Panc1 (cell line): ENCODE data around the gene ATXN1. TPM values are rescaled to one million over a fixed set of nuclear protein-coding genes. Genes with fewer than 3 reads are reported as not detected.
"Not testable (repeated sequence)": the region's sequence is repeated elsewhere in the genome, so short reads cannot be mapped to it uniquely, and the experiment has no call there.

ENCODE experiments used
- ATAC-seq: fragments of 200-7000 bp; cut with Tn5 transposase; 2 replicates; pipeline ENCODE4 v1.9.1; 2020; ENCODE audit warnings: mild to moderate bottlenecking, moderate library complexity
- BruUV-seq: library from RNA; stranded (reverse); fragments of 400-500 nt; replicated peaks from 2 replicates; lab custom pipeline; 2021; lab: Mats Ljungman, UMichigan
- CTCF ChIA-PET: fragments of 300-600 bp; sonication (Branson Sonifier 250); formaldehyde crosslinking; loops from one replicate; lab custom pipeline; 2022; ENCODE audit warnings: antibody characterized with exemption; lab: Charles Lee
- POLR2A ChIA-PET: fragments of 300-600 bp; sonication (Branson Sonifier 250); formaldehyde crosslinking; loops from one replicate; lab custom pipeline; 2022; ENCODE audit warnings: antibody characterized with exemption; lab: Charles Lee
- DNase-seq: peaks from one replicate; pipeline ENCODE4 v3.0.0-alpha.2; 2010; ENCODE audit warnings: low read depth, low spot score
- H3K27ac ChIP-seq: 2 replicates; pipeline ENCODE4 v1.5.1; 2011; ENCODE audit warnings: mild to moderate bottlenecking, low read length, inconsistent platforms
- H3K27me3 ChIP-seq: fragments of 200-500 bp; sonication (Bioruptor generic); 2 replicates; pipeline ENCODE4 v1.6.0; 2014; ENCODE audit warnings: low read length, inconsistent platforms; ENCODE audit not compliant: control insufficient read depth, insufficient read depth
- H3K36me3 ChIP-seq: fragments of 200-500 bp; sonication (Bioruptor generic); 2 replicates; pipeline ENCODE4 v1.5.1; 2014; ENCODE audit warnings: inconsistent platforms, mild to moderate bottlenecking, low read length, moderate library complexity; ENCODE audit not compliant: control insufficient read depth, insufficient read depth
- H3K4me1 ChIP-seq: 2 replicates; pipeline ENCODE4 v1.5.1; 2011; ENCODE audit warnings: inconsistent platforms, mild to moderate bottlenecking, low read length, moderate library complexity; ENCODE audit not compliant: control insufficient read depth, insufficient read depth
- H3K4me3 ChIP-seq, 2 experiments: 2 replicates each; pipeline ENCODE4 v1.5.1; 2011 to 2012; ENCODE audit warnings: low read depth in 2 of 2, low read length in 2 of 2, mild to moderate bottlenecking in 2 of 2, inconsistent platforms in 1 of 2, moderate library complexity in 1 of 2
- H3K9me3 ChIP-seq: fragments of 200-500 bp; sonication (Bioruptor generic); 2 replicates; pipeline ENCODE4 v1.5.1; 2014; ENCODE audit warnings: low read depth, mild to moderate bottlenecking, inconsistent platforms, low read length, moderate library complexity; ENCODE audit not compliant: control insufficient read depth, insufficient read depth
- POLR2AphosphoS5 ChIP-seq: IDR thresholded peaks from 2 replicates; pipeline ENCODE4 v1.6.1; 2012; ENCODE audit warnings: mild to moderate bottlenecking, low read depth, low read length, moderate library complexity
- SIN3A ChIP-seq: IDR thresholded peaks from 2 replicates; pipeline ENCODE4 v1.6.1; 2012; ENCODE audit warnings: low read depth, mild to moderate bottlenecking, low read length, moderate library complexity, borderline replicate concordance; ENCODE audit not compliant: insufficient read depth
- TCF7L2 ChIP-seq: IDR thresholded peaks from 2 replicates; pipeline ENCODE4 v1.6.1; 2011; ENCODE audit warnings: mild to moderate bottlenecking, low read depth, low read length, inconsistent platforms
- in situ Hi-C: cut with HindIII; loops from 2 replicates; pipeline ENCODE4 v1.10.0; 2016; ENCODE audit warnings: low sequenced_read_pairs, low pct_unique_long_range_greater_than_20kb
- intact Hi-C: fragments of 100-400 bp; cut with micrococcal nuclease; formaldehyde crosslinking; loops from one replicate; pipeline ENCODE4 v1.10.0; 2022; ENCODE audit not compliant: unreplicated experiment
- total RNA-seq: library from RNA; stranded (reverse); gene quantifications from one replicate; pipeline ENCODE4 v1.2.1, GENCODE V29; 2021; ENCODE audit not compliant: unreplicated experiment
- TF ChIP-seq, protein P1 (sequence below): fragments of 450-650 bp; IDR thresholded peaks from 2 replicates; pipeline ENCODE4 v1.5.1; 2017; ENCODE audit warnings: mild to moderate bottlenecking
- TF ChIP-seq, protein P2 (sequence below), 2 experiments: IDR thresholded peaks; 2 replicates each; pipeline ENCODE4 v1.6.1; 2011 to 2012; ENCODE audit warnings: low read depth in 2 of 2, control low read depth in 1 of 2, low read length in 1 of 2, mild to moderate bottlenecking in 1 of 2, moderate library complexity in 1 of 2; ENCODE audit not compliant: insufficient read depth in 1 of 2

Gene ATXN1
- total RNA-seq, 1 experiment from 2014 or later: 67.1 TPM

DNA sequence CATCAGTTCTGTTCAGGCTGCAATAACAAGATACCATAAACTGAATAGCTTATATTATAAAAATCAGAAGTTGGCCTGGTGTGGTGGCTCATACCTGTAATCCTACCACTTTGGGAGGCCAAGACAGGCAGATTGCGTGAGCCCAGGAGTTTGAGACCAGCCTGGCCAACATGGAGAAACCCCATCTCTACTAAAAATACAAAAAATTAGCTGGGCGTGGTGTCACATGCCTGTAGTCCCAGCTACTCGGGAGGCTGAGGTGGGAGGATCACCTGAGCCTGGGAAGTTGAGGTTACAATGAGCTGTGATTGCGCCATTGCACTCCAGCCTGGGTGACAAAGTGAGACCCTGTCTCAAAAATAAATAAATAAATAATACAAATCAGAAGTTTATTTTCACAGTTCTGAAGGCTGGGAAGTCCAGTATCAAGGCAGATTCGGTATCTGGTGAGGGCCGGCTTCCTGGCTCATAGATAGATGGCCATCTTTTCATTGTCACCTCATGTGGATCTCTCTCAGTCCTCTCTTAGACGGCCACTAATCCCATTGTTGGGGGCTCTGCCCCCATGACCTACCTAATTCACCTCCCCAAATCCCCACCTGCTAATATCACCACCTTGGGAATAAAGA lies 491.7 kb downstream of the ATXN1 start:
- BruUV-seq, H3K36me3 ChIP-seq, H3K9me3 ChIP-seq, H3K4me3 ChIP-seq, ATAC-seq, H3K27me3 ChIP-seq, POLR2A ChIA-PET, in situ Hi-C loops, DNase-seq, H3K4me1 ChIP-seq, H3K27ac ChIP-seq, intact Hi-C loops: not testable (repeated sequence)
- CTCF ChIA-PET: interaction anchor here (0.6 kb wide), 1 partner anchor 17 kb away, joined by 3 read pairs; no protein-coding TSS in a partner anchor

DNA sequence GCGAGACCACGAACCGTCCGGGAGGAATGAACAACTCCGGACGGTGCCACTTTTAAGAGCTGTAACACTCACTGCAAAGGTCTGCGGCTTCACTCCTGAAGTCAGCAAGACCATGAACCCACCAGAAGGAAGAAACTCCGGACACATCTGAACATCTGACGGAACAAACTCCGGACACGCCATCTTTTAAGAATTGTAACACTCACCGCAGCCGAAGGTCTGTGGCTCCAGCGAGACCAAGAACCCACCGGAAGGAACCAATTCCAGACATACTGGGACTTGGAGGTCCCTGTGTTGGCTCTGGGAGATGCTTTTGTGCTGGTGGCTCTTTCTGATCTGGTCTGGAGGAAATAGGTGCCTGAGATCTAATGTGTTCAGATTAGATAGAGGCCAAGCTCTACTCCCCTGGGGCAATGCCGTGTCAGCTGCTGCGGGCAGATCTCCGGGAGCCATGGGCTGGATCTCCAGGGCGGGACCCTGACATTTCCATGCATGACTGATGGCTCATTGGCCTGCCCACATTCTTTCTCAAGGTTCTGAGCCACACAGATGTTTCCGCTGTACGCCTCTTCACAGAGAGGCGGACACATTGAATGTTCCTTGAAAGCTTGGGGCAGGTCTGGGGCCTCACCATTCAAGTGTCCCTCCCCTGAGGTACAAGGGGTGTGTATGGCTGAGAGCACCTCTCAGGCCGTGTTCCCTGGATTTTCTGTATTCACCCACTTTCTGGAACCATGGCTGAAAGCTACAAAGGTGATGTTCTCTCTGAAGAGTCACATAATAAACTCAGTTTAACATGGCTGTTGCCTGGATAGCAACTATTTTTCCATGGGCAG lies 493.6 kb downstream of the ATXN1 start:
- H3K27me3 ChIP-seq: no peaks in the 10 kb centered on the region
- ATAC-seq (no peak), DNase-seq (no peak)
- in situ Hi-C loops: no loop called here
- H3K9me3 ChIP-seq: no peaks in the 10 kb centered on the region
- no TSS peak for BruUV-seq
- POLR2A ChIA-PET: no interaction called here
- CTCF ChIA-PET: no interaction called here
- TF ChIP-seq, protein P1, sequence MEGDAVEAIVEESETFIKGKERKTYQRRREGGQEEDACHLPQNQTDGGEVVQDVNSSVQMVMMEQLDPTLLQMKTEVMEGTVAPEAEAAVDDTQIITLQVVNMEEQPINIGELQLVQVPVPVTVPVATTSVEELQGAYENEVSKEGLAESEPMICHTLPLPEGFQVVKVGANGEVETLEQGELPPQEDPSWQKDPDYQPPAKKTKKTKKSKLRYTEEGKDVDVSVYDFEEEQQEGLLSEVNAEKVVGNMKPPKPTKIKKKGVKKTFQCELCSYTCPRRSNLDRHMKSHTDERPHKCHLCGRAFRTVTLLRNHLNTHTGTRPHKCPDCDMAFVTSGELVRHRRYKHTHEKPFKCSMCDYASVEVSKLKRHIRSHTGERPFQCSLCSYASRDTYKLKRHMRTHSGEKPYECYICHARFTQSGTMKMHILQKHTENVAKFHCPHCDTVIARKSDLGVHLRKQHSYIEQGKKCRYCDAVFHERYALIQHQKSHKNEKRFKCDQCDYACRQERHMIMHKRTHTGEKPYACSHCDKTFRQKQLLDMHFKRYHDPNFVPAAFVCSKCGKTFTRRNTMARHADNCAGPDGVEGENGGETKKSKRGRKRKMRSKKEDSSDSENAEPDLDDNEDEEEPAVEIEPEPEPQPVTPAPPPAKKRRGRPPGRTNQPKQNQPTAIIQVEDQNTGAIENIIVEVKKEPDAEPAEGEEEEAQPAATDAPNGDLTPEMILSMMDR: no peak
- TF ChIP-seq SIN3A (no peak), POLR2AphosphoS5 (no peak), TCF7L2 (no peak)
- TF ChIP-seq, protein P2, sequence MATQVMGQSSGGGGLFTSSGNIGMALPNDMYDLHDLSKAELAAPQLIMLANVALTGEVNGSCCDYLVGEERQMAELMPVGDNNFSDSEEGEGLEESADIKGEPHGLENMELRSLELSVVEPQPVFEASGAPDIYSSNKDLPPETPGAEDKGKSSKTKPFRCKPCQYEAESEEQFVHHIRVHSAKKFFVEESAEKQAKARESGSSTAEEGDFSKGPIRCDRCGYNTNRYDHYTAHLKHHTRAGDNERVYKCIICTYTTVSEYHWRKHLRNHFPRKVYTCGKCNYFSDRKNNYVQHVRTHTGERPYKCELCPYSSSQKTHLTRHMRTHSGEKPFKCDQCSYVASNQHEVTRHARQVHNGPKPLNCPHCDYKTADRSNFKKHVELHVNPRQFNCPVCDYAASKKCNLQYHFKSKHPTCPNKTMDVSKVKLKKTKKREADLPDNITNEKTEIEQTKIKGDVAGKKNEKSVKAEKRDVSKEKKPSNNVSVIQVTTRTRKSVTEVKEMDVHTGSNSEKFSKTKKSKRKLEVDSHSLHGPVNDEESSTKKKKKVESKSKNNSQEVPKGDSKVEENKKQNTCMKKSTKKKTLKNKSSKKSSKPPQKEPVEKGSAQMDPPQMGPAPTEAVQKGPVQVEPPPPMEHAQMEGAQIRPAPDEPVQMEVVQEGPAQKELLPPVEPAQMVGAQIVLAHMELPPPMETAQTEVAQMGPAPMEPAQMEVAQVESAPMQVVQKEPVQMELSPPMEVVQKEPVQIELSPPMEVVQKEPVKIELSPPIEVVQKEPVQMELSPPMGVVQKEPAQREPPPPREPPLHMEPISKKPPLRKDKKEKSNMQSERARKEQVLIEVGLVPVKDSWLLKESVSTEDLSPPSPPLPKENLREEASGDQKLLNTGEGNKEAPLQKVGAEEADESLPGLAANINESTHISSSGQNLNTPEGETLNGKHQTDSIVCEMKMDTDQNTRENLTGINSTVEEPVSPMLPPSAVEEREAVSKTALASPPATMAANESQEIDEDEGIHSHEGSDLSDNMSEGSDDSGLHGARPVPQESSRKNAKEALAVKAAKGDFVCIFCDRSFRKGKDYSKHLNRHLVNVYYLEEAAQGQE (IDR thresholded peaks at IDR 0.05; ENCODE audit: insufficient read depth in 1 of 2, low read depth in 2 of 2, low read length in 1 of 2): no peak
- no peaks in the 10 kb centered on the region for H3K36me3 ChIP-seq
- intact Hi-C loops: no loop called here
- no peak overlapping the region for H3K4me3 ChIP-seq
- no peak overlapping the region for H3K27ac ChIP-seq
- H3K4me1 ChIP-seq: no peaks in the 10 kb centered on the region
